Left ventricle myocardium inferior (tissue), 1 donor: Measurements from ENCODE around the gene CMTM6. TPM values are rescaled to one million over a fixed set of nuclear protein-coding genes. Genes with fewer than 3 reads are reported as not detected.
"Not testable (repeated sequence)": the region's sequence is repeated elsewhere in the genome, so short reads cannot be mapped to it uniquely, and the experiment has no call there.

Experiments used
- DNase-seq: peaks from one replicate; pipeline ENCODE4 v3.0.0-alpha.2; 2020
- H3K27ac ChIP-seq: fragments of 200-600 bp; replicated peaks from 2 replicates; pipeline ENCODE4 v1.8.0; 2021
- H3K27me3 ChIP-seq: fragments of 200-600 bp; 2 replicates; pipeline ENCODE4 v1.8.0; 2021; ENCODE audit warnings: low read depth
- H3K36me3 ChIP-seq: fragments of 200-600 bp; 2 replicates; pipeline ENCODE4 v1.8.0; 2021
- H3K4me1 ChIP-seq: fragments of 200-600 bp; 2 replicates; pipeline ENCODE4 v1.8.0; 2021
- H3K4me3 ChIP-seq: fragments of 200-600 bp; 2 replicates; pipeline ENCODE4 v1.8.0; 2021; ENCODE audit warnings: mild to moderate bottlenecking, moderate library complexity
- H3K9me3 ChIP-seq: fragments of 200-600 bp; replicated peaks from 2 replicates; pipeline ENCODE4 v1.8.0; 2021
- intact Hi-C: fragments of 100-400 bp; cut with micrococcal nuclease; formaldehyde crosslinking; loops from one replicate; pipeline ENCODE4 v1.11.0; 2022
- total RNA-seq: library from RNA; stranded (reverse); fragmentation: NEBNext Ultra II Directional; extraction: Animal tissue kit (Norgen Biotek cat#: 25700); gene quantifications from one replicate; pipeline ENCODE4 v1.2.1, GENCODE V29; 2021
- TF ChIP-seq, protein P1 (sequence below): fragments of 200-600 bp; IDR thresholded peaks from 2 replicates; pipeline ENCODE4 v1.8.0; 2021; ENCODE audit warnings: antibody characterized with exemption, mild to moderate bottlenecking, borderline replicate concordance
- donor health status: DM: no; HTN: yes; CAD: no; lungs with severe emphysema.

CMTM6 gene
- total RNA-seq, 1 donor from 2014 or later, result 10.9 TPM

DNA sequence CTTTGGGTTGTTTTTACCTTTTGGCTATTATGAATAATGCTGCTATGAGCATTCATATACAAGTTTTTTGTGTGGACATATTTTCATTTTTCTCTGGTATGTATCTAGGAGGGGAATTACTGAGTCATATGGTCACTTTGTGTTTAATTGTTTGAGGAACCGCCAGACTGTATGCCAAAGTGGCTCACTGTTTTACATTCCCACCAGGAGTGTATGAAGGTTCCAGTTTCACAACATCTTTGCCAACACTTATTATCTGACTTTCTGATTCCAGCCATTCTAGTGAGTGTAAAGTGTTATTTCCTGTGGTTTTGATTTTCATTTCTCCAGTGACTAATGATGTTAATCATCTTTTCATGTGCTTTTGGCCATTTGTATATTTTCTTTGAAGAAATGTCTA is 59.2 kb downstream of the CMTM6 start:
- Histone ChIP-seq H3K4me3 (no peak overlapping the region), H3K27me3 (no peaks in the 10 kb centered on the region), H3K9me3 (no peaks in the 10 kb centered on the region), H3K27ac (no peak overlapping the region), H3K36me3 (no peaks in the 10 kb centered on the region), H3K4me1 (peaks cover 6% of the 10 kb centered on the region)
- intact Hi-C loops, result no loop called here
- DNase-seq, result no peak
- TF ChIP-seq, protein P1, sequence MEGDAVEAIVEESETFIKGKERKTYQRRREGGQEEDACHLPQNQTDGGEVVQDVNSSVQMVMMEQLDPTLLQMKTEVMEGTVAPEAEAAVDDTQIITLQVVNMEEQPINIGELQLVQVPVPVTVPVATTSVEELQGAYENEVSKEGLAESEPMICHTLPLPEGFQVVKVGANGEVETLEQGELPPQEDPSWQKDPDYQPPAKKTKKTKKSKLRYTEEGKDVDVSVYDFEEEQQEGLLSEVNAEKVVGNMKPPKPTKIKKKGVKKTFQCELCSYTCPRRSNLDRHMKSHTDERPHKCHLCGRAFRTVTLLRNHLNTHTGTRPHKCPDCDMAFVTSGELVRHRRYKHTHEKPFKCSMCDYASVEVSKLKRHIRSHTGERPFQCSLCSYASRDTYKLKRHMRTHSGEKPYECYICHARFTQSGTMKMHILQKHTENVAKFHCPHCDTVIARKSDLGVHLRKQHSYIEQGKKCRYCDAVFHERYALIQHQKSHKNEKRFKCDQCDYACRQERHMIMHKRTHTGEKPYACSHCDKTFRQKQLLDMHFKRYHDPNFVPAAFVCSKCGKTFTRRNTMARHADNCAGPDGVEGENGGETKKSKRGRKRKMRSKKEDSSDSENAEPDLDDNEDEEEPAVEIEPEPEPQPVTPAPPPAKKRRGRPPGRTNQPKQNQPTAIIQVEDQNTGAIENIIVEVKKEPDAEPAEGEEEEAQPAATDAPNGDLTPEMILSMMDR, result no peak

DNA sequence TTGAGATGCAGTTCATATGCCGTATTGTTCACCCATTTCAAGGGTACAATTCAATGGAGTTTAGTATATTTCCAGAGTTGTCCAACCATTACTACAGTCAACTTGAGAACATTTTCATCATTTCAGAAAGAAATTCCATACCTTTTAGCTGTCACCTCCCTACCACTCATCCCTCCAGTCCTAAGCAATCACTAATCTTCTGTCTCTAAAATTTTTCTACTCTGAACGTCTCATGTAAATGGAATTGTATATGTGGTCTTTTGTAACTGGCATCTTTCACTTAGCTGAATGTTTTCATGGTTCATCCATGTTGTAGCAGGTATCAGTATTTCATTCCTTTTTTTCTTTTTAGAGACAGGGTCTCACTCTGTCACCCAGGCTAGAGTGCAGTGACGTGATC is 59.9 kb downstream of the CMTM6 start:
- no peaks in the 10 kb centered on the region for H3K27me3 ChIP-seq
- H3K4me1 ChIP-seq, result peaks cover 10% of the 10 kb centered on the region
- no peak overlapping the region for H3K4me3 ChIP-seq
- H3K36me3 ChIP-seq, result no peaks in the 10 kb centered on the region
- H3K27ac ChIP-seq, result no peak overlapping the region
- H3K9me3 ChIP-seq, result no peaks in the 10 kb centered on the region
- no peak for DNase-seq
- TF ChIP-seq, protein P1, result no peak
- intact Hi-C loops, result no loop called here

DNA sequence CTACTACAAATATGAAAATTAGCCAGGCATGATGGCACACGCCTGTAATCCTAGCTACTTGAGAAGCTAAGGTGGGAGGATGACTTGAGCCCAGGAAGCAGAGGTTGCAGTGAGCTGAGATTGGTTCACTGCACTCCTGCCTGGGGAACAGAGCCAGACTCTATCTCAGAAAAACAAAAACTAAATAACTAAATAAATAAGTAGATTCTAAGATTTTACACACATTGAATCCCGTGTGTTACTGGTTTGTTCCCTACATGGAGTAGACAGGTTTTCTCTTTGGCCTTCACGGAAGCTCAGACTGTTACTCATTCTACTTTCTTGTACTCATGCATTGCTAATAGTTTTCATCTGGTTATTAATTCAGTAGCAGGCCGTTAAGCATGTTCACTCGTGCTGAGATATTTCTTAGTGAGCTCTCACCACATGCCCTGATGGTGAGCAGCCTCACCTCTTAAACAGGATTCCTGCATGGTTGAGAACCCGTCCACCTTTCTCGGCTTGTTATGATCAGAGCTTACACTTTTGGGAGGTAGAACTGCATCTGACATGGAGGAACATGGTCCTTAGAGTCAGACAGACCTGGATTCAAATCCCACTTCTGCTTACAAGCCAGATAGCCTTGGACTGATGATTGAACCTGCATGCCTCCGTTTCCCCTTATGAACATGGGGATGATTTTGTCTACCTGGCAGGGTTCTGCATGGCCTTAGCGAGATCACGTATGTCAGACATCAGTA is 61.9 kb downstream of the CMTM6 start:
- H3K36me3 ChIP-seq, result no peaks in the 10 kb centered on the region
- H3K4me1 ChIP-seq, result peaks cover 10% of the 10 kb centered on the region
- intact Hi-C loops, result no loop called here
- H3K9me3 ChIP-seq, result no peaks in the 10 kb centered on the region
- DNase-seq, result no peak
- no peak overlapping the region for H3K27ac ChIP-seq
- H3K4me3 ChIP-seq, result no peak overlapping the region
- no peaks in the 10 kb centered on the region for H3K27me3 ChIP-seq
- TF ChIP-seq, protein P1, result no peak

DNA sequence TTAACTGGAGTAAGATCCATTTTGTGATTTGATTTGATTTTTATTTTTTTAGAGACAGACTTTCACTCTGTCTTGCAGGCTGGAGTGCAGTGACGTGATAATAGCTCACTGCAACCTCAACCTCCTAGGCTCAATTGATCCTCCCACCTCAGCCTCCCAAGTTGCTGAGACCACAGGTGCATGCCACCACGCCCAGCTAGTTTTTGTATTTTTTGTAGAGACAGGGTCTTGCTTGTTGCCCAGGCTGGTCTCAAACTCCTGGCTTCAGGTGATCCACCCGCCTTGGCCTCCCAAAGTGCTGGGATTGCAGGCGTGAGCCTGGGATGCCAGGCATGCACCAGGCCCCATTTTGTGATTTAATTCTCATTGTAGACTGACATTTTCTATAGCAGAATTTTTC is 63.2 kb downstream of the CMTM6 start:
- H3K4me3 ChIP-seq, H3K4me1 ChIP-seq, H3K36me3 ChIP-seq, intact Hi-C loops, DNase-seq, H3K27ac ChIP-seq, H3K9me3 ChIP-seq, H3K27me3 ChIP-seq: not testable (repeated sequence)

DNA sequence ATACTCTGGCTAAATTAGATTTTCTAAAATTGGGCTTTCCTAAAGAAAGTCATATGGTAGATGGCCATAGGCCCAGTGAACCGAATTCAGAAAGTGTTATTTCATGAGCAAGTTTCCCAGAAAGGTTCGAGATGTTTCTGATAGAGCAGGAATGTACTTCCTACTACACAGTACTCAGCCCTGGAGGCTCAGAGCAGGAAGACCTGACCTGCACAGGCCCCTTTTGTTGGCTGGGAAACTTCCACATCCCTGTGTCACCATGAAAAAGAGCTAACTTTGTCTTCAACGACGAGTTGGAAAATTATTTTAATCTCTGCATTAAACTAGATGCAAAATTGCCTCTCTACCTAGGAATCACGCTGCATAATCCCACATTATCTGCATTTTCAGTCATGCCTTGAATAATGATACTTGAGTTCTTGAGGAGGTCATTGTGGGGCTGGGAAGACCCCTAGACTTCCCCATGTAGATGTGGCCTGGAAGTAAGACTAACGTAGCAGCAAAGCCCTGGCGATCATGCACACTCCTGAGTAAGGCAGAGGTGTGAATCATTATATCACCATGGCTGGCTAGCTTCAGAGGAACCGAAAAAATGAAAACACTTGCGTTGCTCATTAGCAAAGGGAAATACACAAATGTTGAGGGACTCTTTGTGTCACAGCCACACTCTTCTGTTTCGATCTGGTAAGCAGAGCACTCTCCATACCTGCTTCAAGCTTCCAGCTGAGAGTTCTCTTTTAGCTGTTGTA is 63.9 kb downstream of the CMTM6 start:
- peak overlapping the region; percentile 53 for H3K27ac ChIP-seq
- no peaks in the 10 kb centered on the region for H3K27me3 ChIP-seq
- H3K9me3 ChIP-seq, result no peaks in the 10 kb centered on the region
- no peak overlapping the region for H3K4me3 ChIP-seq
- no peaks in the 10 kb centered on the region for H3K36me3 ChIP-seq
- intact Hi-C loops, result no loop called here
- no peak for DNase-seq
- TF ChIP-seq, protein P1, result no peak
- H3K4me1 ChIP-seq, result peaks cover 10% of the 10 kb centered on the region

DNA sequence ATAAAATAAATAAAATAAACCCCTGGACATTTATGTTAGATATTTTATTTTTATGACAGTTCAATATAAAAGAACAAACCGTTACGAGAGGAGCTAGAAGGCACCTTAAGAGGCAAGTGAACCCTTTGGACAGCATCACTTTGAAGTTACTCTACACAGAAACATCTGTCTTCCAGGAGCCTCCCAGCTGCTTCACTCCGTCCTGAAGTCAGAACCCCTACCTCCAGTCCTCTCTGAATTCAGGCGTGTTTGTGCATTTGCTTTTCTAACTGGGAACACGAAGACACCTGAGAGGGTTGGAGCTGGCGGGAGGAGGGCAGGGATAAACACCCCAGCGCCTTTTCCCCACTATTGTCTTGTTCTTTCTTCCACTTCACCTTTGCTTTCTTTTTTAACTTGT is 64.8 kb downstream of the CMTM6 start:
- peak overlapping the region; percentile 53 for H3K27ac ChIP-seq
- DNase-seq, result no peak

More for the DNA sequence above, 64.8 kb downstream of the CMTM6 start:
- Histone ChIP-seq H3K4me3 (no peak overlapping the region), H3K36me3 (no peaks in the 10 kb centered on the region), H3K4me1 (peaks cover 10% of the 10 kb centered on the region), H3K27me3 (no peaks in the 10 kb centered on the region), H3K9me3 (no peaks in the 10 kb centered on the region)
- intact Hi-C loops, result no loop called here
- TF ChIP-seq, protein P1, result no peak
